SKM-1 (cell line): ENCODE results near the gene RPS4Y2.

Experiments
- DNase-seq: peaks from one replicate; lab custom pipeline; 2025; ENCODE audit not compliant: unreplicated experiment; lab: John Stamatoyannopoulos, UW

The RPS4Y2 gene

DNA sequence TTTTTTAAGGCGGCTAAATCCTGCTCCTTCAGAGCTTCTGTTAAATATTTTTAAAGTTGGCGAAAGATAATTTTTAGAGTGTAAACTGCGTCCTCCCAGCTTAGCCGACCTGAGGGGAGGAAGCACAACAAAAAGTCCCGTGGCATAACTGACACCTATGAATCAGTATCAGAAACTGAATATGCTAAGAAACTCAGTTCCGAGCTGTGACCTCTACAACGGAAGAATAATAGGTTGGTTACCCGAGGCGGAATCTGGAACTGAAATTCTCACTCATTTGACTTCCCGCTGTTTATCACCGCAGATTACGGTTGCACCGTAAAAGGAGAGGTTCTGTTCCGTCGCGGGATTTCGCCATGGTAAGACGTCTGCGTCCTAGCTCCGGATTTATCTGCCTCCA is at the start of gene RPS4Y2:
Gene RPS4Y2, plus strand, starts transcription at position 301 of the 400 bp plus-strand sequence. Its CDS starts 56 bp downstream, at position 357.
- no peak for DNase-seq

DNA sequence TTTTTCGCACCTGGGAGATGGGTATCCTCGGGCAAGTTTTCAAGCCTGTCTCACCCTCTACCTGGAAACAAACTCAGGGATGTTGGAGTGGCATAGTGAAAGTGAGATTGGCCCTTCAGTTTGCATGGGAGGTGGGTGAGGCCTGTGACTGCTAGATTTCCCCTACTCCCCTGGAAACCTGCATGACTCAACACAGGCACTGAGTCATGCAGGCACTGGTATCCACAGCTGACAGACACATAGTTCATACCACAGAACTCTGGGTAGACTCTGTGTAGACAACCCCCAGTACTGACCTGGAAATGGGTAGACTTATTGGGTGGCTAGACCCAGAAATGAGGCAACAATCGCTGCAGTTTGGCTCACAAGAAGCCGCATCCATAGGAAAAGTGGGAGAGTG is 41.5 kb upstream of the RPS4Y2 start:
- no peak for DNase-seq

DNA sequence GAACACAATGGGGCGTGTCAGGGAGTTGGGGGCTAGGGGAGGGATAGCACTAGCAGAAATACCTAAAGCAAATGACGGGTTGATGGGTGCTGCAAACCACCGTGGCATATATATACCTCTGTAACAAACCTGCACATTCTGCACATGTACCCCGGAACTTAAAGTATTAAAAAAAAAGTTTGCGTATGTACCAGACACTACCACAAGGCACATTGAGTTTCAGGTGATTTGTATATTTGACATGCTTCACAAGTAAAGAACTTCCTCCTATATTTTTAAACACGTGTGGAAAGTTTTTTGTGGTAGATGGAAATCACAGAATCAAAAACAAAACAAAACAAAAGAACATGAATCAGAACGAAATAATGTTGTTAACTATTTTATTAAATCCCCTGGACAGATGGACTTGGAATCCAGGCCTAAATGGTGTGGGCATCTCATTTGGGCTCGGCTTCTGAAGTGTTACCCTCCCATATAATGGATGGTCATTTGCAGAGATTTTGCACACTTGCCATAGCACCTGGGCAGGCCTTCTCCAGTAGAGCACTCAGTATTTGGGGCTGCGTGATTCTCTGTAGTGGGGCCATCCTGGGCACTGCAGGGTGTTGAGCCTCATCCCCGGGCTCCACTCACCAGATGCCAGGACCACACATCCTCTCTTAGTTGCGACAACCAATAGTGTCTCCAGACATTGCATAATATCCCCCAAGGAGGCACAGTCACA is 29.6 kb upstream of the RPS4Y2 start:
- DNase-seq, result no peak

DNA sequence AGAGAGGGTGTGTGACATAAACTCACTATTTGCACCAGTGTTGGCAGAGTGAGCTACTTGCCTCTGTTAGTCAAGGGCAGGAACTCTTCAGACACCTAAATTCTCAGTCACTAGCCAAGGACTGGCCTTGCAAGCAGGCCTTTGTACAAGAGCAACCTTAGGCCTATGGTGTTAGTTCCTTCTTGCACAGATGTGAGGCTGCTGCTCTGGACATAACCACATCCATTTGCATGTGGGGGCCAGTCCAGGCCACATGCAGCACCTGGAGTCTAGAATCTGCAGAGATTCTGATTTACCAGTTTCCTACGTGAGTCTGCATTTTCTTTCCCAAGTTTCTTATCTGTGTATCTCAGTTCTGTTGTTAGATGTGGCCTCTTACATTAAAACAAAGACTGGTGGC is 20.7 kb upstream of the RPS4Y2 start:
- DNase-seq, result no peak

DNA sequence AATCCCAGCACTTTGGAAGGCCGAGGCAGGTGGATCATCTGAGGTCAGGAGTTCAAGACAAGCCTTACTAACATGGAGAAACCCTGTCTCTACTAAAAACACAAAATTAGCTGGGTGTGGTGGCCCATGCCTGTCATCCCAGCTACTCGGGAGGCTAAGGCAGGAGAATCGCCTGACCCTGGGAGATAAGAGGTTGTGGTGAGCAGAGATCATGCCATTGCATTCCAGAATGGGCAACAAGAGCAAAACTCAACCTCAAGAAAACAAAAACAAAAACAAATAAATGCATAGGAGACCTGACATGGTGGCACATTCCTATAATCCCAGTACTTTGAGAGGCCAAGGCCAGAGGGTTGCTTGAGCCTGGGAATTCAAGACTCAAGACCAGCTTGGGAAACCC is 16.1 kb upstream of the RPS4Y2 start:
- DNase-seq, result no peak

DNA sequence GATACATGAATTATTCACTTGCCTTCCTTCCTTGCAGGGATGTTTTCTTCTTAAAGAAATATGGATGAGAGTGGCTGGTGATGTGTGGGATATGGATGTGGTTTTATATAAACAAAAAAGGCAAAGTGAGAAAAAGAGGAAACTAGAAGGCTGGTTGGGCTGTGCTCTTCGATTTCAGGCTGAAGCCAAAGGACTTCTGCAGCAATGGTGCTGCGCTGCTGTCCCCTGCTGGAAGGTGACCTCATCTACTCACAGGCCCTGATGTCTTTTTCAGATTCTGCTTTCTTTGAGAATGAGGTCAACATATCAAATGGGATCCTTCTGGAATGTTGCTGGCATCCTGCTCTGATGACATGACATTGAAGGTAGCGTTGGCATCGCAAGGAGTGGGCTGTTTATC is 15.3 kb upstream of the RPS4Y2 start:
- DNase-seq, result no peak

DNA sequence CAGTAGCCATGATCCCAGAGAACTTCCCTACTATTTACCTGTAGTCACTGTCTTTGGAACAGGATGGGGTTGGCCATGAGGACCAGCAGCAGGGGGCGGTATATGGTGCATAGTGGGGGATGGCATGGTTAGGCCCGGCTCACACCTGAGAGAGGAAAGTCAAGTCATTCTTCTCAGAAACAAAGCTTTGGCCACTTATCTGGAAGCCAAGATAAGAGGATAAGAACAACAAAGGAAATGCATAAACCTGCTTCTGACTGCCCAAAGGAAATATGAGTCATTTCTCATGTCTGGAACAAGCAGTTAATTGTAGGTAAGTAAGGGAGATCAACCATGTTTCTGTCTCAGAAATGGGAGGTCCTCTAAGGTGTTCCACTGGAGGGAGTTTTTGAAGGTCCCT is 10.8 kb upstream of the RPS4Y2 start:
- no peak for DNase-seq

DNA sequence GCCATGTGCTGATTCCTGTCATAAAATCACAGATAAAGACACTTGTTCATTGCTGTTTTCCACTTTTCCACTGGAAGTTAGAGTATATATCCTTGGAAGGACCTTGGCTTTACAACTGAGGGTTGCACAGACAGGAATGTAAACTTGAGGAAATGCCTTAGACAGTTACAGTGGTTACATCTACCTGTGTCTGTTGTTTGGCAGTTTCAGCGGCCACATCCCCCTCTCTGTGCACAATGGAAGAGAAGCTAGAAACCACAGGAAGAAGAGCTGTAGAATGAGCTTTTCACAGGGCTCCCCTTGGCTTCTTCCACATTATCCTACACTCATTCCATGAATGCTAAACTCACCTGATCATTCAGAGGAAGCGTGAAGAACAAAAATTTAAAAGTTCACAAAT is 9.0 kb upstream of the RPS4Y2 start:
- DNase-seq, result no peak

DNA sequence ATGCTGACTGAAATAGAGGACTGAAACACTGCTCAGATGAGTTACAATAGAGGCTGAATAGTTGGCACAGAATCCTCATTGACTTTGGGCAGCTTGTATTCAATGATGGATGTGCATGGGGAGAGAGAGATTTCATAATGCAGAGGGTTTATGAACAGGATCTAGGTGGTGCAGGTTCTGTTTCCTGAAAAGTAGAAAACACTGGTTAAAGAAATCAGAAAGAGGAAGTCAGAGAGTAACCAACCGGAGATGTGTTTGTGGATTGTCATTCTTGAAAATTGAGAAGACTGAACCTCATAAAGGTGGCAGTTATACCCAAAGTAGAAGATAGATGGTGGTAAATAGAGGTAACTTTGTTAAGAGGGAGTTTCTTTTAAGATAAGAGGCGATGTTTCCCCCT is 8.0 kb downstream of the RPS4Y2 start:
- peak; percentile 0 for DNase-seq

DNA sequence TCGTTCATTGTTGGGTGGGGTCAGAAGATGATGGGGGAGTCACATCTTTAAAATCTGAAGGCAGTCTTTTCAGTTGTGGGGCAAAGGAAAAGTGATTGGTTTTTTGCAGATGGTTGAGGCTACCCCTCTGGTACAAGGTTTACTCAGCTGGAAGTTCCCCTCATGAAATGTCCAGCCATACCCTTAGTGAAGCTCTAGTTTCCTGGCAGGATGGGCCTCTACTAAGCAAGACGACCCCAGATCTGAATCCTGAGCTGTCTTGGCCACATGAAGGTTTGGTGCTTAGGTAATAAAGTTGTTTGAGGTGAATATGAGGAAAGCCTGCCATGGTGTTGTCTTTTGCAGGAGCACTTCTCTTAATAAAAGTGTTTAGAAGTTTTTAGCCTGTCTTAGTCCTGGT is 9.2 kb downstream of the RPS4Y2 start:
- DNase-seq, result no peak

DNA sequence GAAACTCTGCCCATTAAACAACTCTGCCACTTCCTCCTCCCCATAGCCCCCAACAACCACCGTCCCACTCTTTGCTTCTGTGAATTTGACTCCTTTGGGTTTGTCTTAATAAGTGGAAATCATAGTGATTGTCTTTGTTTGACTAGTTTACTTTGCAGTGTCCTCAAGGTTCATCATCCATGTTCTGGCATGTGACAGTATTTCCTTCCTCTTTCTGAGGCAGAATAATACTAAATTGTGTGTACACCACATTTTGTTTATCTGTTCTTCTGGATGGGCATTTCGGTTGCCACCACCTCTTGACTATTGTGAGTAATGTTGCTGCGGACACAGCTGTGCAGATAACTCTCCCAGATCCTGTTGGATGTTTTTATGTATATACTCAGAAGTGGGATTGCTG is 14.8 kb downstream of the RPS4Y2 start:
- no peak for DNase-seq

DNA sequence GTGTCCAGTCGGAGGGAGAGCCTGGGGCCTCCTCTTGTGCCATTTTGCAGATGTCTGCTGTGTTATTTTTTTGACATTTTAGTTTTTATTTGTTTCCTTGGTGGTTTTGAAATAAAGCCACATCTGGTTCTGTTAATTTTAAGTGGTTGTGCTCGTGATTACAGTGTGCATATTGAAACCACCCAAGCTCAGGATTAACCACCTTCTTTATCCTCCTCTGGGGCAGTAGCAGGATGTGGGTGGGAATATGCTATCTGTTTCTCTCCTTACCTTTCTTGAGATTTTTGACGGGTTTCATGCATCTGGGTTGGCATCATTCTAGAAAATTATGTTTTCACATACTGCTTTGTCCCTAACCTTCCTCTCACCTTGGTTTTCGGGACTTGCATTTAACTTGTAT is 20.2 kb downstream of the RPS4Y2 start:
- no peak for DNase-seq

DNA sequence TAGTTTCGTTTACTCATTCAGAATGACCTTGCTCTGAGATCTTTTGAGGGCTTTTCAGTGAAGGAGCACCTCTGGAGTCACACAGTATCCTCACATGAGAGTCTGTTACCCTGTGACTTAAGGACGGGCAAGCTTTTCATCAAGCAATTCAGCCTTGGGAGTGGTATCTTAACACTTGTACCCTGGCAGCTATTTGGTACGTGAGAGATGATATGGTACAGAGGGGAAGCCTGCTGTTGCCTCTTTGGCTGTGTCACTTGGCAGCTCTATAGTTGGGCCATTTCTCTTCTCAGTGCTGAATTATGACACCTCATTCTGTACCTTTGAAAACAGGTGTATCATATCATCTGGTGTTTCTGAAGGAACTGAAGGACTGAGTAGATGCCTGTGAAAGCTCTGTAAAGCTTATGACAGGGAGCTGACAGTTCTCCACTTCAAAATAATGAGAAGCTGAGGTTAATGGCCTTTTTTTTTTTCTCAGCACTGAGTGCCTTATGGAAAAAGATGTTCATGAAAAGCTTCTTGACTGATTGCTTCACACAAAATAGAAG is 24.3 kb downstream of the RPS4Y2 start:
- DNase-seq, result no peak

DNA sequence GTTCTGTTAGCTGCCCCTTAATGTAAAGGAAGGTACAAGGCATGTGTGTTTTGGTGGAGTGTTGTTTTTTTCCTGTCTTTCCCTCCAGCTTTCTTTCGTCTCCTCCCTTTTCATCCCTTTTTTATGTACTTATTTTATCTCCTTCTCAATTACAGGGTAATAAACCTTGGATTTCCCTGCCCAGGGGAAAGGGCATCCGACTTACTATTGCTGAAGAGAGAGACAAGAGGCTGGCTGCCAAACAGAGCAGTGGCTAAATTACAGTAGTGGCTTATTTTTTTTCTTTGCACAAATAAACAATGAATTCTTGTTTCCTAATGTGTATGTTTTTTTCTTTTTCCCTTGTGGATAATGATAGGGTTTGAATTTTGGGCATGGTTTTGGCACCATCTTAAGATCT is 24.9 kb downstream of the RPS4Y2 start:
- DNase-seq, result no peak

DNA sequence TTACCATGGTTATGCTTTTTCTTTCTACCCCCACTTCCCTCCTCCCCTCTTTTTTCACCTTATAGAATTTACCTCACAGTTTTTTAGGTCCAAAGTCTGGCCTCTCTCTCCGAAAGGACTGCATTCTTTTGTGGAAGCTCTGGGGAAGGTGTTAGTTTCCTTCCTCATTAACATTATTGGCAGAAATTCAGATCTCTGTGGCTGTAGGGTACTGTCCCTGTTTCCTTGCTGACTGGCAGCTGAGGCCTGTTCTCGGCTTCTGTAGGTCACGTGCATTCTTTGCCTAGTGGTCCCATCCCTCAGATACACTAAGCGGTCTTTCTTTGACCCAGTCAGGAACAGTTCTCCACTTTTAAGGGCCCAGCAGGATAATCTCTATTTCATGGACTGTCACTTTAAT is 25.5 kb downstream of the RPS4Y2 start:
- no peak for DNase-seq

DNA sequence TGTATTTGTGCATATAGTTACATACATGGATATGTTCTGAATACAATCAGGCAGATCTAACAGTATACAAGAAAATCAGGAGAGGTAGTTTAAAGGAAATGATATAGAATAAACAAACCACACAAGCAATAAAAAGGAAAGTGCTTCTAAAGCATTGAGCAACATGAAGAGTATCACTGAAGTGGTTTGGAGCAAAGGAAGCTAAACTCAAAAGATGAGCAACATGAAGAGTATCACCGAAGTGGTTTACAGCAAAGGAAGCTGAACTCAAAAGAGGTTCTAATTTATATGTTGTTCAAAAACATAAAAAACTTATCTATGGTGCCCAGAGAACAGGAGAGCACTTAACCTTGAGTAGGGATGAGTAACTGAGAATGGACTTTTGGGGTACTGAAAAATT is 29.1 kb downstream of the RPS4Y2 start:
- DNase-seq, result no peak

DNA sequence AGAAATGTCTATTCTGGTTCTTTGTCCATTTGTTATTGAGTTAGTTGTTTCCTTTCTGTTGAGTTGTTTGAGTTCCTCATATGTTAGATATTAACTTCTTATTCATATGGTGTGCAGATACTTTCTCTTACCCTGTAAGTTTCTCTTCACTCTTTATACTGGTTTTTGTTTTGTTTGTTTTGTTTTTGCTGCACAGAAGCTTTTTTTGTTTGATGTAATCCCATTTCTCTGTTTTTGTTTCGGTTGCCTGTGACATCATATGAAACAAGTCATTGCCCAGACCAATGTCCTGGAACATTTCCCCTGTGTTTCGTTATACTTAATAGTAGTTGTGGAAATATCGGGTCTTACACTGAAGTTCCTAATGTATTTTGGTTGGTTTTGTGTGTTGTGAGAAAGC is 31.2 kb downstream of the RPS4Y2 start:
- DNase-seq, result no peak

DNA sequence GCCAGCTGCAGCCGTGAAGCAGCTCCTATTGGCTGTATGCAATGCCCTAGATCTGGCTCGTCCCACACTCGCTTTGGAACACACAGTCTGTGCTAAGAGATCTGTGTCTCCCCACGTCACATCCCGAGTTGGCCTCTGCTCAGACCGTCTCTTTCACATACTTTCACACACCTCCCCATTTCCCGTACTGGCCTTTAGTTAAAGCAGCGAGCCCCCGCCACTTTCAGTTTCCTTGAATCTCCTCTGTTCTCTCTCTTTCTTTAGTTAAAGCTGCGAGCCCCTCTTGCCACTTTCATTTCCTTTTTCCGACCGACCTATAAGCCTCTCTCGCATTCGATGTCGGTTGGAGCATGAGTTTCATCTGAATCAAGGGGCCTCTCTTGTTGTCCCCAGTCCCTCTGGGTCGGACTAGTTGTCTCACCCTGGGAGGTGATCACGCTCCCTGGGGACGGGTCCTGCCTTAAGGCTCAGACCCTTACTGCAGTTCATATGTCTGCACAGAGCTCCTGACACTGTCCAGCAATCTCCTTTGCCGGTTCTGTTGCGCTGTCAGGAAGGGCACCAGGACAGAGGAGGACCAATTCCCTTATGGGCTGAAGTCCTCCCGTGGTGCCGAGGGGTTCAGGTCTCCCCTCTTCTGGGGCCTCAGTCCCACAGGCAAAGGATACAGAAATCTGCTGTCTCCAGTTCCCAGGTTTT is 42.6 kb downstream of the RPS4Y2 start:
- DNase-seq, result no peak

DNA sequence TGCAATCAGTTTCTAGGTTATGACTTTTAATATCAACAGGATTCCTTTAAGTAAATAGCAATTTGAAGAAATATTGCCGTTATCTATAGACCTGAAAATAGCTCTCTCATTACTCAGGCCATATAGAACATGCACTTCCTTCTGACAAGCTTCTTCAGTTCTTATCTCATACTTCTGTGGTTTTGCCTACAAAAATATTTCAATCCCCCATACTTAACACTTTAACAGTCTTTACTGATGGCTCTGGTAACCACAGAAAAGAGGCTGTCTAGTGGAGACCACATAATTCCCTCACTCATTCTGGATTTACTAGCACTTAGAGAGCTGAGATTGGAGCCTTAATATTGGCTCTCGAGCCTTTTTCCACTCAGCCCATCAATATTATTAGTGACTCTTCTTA is 46.8 kb downstream of the RPS4Y2 start:
- DNase-seq, result no peak

DNA sequence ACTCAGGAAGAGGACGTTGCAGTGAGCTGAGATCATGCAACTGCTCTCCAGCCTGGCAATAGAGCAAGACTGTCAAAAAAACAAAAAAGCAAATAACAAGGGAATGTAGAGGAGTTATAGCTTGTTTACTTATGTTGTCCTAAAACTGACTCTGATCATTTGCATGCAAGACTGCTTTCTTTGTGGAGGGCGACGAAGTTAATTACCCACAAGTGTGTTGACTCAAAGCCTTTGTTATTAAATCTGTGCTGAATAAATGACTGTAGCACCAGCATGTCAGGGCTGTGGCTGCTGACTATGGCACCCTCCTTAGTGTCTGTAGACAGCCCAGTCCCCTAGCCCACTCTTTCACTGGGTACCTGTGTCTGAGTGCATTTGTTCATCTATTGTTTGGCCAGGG is 50.3 kb downstream of the RPS4Y2 start:
- DNase-seq, result no peak

DNA sequence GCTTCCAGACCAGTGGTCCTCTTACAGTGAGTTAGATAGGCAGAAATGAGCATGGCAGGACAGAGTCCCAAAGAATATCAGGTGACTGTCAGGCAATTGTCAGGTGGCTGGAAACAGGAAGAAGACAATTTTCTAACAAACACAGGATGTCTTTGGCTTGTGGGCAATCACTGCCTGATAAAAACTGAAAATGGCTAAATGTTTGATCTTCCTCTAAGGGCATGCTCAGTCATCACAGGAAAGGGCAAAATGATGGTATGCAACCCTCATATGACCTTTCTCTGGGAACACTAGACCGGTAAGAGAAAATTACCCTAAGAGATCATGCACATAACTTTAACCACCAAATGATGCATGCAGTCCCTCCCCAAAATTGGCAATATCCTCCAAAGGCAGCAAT is 57.6 kb downstream of the RPS4Y2 start:
- no peak for DNase-seq

DNA sequence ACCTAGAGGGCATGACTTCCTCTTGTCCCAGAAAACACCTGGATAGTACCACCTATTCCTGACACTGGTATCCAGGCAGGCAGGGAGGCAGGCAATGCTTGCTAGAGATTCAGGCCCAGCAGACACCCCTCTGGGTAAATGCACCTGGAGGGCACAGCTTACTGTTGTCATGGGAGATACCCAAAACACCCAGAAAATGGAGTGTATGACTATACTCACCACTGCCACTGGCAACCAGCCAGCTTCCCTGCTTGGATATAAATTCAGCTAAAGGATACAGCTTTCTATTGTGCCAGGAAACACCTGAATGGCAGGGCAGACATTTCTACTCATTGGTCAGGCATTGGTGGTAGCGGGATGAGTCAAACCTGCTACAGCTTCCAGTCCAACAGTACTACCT is 58.9 kb downstream of the RPS4Y2 start:
- DNase-seq, result no peak

DNA sequence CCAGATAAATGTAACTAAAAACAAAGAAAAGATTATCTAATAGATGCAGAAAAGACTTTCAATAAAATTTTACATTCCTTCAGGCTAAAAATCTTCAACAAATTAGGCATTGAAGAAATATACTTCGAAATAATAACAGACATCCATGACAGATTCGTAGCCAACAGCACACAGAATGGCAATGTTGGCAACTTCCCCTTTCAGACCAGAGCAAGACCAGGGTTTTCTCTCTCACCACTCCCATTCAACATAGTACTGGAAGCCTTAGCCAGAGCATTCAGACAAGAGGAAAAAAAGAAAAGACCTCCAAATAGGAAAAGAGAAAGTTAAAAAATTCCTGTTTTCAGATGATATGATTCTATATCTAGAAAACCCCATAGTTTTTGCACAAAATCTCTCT is 61.2 kb downstream of the RPS4Y2 start:
- no peak for DNase-seq
